ENCODE measurements around the gene TNFSF13. TPM values are rescaled to one million over a fixed set of nuclear protein-coding genes. Genes with fewer than 3 reads are reported as not detected.

The TNFSF13 gene
- total RNA-seq, 4 donors from 2014 or later: 14.5 to 47.1 (median 27.2) TPM

- H3K4me1 ChIP-seq: peaks cover 2 to 71% (median 39%) of the 10 kb centered on the region in 3 donors
- TF ChIP-seq, protein P1, sequence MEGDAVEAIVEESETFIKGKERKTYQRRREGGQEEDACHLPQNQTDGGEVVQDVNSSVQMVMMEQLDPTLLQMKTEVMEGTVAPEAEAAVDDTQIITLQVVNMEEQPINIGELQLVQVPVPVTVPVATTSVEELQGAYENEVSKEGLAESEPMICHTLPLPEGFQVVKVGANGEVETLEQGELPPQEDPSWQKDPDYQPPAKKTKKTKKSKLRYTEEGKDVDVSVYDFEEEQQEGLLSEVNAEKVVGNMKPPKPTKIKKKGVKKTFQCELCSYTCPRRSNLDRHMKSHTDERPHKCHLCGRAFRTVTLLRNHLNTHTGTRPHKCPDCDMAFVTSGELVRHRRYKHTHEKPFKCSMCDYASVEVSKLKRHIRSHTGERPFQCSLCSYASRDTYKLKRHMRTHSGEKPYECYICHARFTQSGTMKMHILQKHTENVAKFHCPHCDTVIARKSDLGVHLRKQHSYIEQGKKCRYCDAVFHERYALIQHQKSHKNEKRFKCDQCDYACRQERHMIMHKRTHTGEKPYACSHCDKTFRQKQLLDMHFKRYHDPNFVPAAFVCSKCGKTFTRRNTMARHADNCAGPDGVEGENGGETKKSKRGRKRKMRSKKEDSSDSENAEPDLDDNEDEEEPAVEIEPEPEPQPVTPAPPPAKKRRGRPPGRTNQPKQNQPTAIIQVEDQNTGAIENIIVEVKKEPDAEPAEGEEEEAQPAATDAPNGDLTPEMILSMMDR (IDR thresholded peaks at IDR 0.05): peak in 1 of 4 experiments; percentile 25
- TF ChIP-seq POLR2AphosphoS5 (IDR thresholded peaks at IDR 0.05) (no peak), POLR2A (IDR thresholded peaks at IDR 0.05) (no peak)
Measured at GRCh38 chr17:7586673-7587419, 28.3 kb downstream of the TNFSF13 start.

GRCh38 chr17:7587420-7588151 lies 29.0 kb downstream of the TNFSF13 start:
- peak overlapping the region in 1 of 2 donors; percentile 74 for H3K4me3 ChIP-seq
- H3K36me3 ChIP-seq: peaks cover 0 to 43% of the 10 kb centered on the region in 2 donors
- H3K9me3 ChIP-seq: no peaks in the 10 kb centered on the region
- H3K4me1 ChIP-seq: peaks cover 2 to 64% (median 32%) of the 10 kb centered on the region in 3 donors
- peak overlapping the region in 3 of 4 donors; percentile 87 to 89 (median 89) for H3K27ac ChIP-seq
- TF ChIP-seq POLR2A (IDR thresholded peaks at IDR 0.05) (peak in 1 of 2 donors; percentile 11), EP300 (IDR thresholded peaks at IDR 0.05) (no peak)
- no peaks in the 10 kb centered on the region for H3K27me3 ChIP-seq
- WGBS, 2 donors (ENCODE audit: low coverage in 1 of 2): 43 to 52% methylated on average over 4 to 8 of the region's 12 CpGs
- no peak for ATAC-seq

More at GRCh38 chr17:7586673-7587419, 28.3 kb downstream of the TNFSF13 start:
- ATAC-seq: no peak
- WGBS, 2 donors (ENCODE audit: low coverage in 1 of 2): 39 to 76% methylated on average over 3 to 5 of the region's 9 CpGs
- no peaks in the 10 kb centered on the region for H3K27me3 ChIP-seq
- no peak overlapping the region for H3K4me3 ChIP-seq
- no peaks in the 10 kb centered on the region for H3K9me3 ChIP-seq
- peaks cover 0 to 35% of the 10 kb centered on the region in 2 donors for H3K36me3 ChIP-seq
- H3K27ac ChIP-seq: peak overlapping the region in 3 of 4 donors; percentile 87 to 89 (median 89)

- TF ChIP-seq POLR2A (IDR thresholded peaks at IDR 0.05) (no peak), POLR2AphosphoS5 (IDR thresholded peaks at IDR 0.05) (no peak), EP300 (IDR thresholded peaks at IDR 0.05) (no peak)
- TF ChIP-seq, protein P1 (IDR thresholded peaks at IDR 0.05): no peak
- peaks cover 0 to 55% (median 24%) of the 10 kb centered on the region in 3 donors for H3K4me1 ChIP-seq
- WGBS, 2 donors (ENCODE audit: low coverage in 1 of 2): 0% methylated on average over 1 of the region's 30 CpGs; no CpG with 5 or more reads in 1 of the 2 donors
- no peaks in the 10 kb centered on the region for H3K27me3 ChIP-seq
- peaks cover under 1 to 53% of the 10 kb centered on the region in 2 donors for H3K36me3 ChIP-seq
- peak; percentile 26 for ATAC-seq
- no peaks in the 10 kb centered on the region for H3K9me3 ChIP-seq
- peak overlapping the region; percentile 35 to 74 for H3K4me3 ChIP-seq
- peak overlapping the region; percentile 64 to 89 (median 88) for H3K27ac ChIP-seq
Measured at GRCh38 chr17:7588553-7589203, 30.1 kb downstream of the TNFSF13 start.

DNA sequence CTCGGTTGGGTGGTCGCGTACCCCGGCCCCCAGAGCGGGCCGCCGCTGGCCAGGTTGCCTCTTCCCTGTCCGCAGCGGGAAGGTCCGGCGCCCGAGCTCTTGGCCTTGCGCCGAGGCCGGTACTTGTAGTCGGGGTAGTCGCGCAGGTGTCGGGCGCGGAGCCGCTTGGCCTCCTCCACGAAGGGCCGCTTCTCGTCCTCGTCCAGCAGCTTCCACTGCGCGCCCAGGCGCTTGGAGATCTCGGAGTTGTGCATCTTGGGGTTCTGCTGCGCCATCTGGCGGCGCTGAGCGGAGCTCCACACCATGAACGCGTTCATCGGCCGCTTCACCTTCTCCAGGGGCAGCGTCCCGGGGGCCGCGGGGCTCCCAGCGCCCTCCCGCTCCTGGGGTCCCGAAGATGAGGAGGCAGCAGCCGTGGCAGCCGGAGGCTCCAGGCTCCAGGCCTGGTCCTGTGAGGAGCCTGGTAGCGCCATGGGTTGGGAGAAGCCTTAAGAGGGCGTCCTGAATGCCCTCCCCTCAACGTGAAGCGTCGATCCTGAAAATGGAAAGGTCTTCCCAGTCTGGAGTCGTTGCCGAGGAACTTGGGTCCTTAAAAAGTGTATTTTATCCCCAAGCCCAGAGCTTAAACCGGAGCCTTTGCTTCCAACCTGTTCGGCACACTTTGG lies 30.8 kb downstream of the TNFSF13 start:
- peaks cover 3 to 60% of the 10 kb centered on the region in 2 donors for H3K36me3 ChIP-seq
- WGBS, 2 donors (ENCODE audit: low coverage in 1 of 2): 0% methylated on average over 1 of the region's 56 CpGs; no CpG with 5 or more reads in 1 of the 2 donors
- H3K27ac ChIP-seq: peak overlapping the region; percentile 64 to 89 (median 88)
- ATAC-seq: peak; percentile 89
- no peaks in the 10 kb centered on the region for H3K9me3 ChIP-seq
- peak overlapping the region; percentile 35 to 74 for H3K4me3 ChIP-seq
- no peaks in the 10 kb centered on the region for H3K27me3 ChIP-seq
- peaks cover 0 to 53% (median 22%) of the 10 kb centered on the region in 3 donors for H3K4me1 ChIP-seq
- TF ChIP-seq POLR2AphosphoS5 (IDR thresholded peaks at IDR 0.05) (peak; percentile 54), EP300 (IDR thresholded peaks at IDR 0.05) (no peak), POLR2A (IDR thresholded peaks at IDR 0.05) (no peak)
- TF ChIP-seq, protein P1 (IDR thresholded peaks at IDR 0.05): peak in 3 of 4 experiments; percentile 91 to 97 (median 92)
